Muscle of leg (tissue), 11 donors: ENCODE measurements around the gene SUCLG2. TPM values are rescaled to one million over a fixed set of nuclear protein-coding genes. Genes with fewer than 3 reads are reported as not detected.

Source experiments
- DNase-seq: peaks from one replicate; pipeline ENCODE4 v3.0.0; 2013
- H3K27ac ChIP-seq: one replicate; pipeline ENCODE4 v1.5.1; 2013; ENCODE audit warnings: mild to moderate bottlenecking, low read length, control low read depth
- H3K27me3 ChIP-seq: one replicate; pipeline ENCODE4 v1.6.1; 2013; ENCODE audit warnings: low read length; ENCODE audit not compliant: control insufficient read depth, insufficient read depth
- H3K36me3 ChIP-seq: one replicate; pipeline ENCODE4 v1.6.1; 2013; ENCODE audit warnings: low read length; ENCODE audit not compliant: control insufficient read depth, insufficient read depth
- H3K4me1 ChIP-seq: one replicate; pipeline ENCODE4 v1.6.1; 2013; ENCODE audit warnings: low read length; ENCODE audit not compliant: control insufficient read depth, insufficient read depth
- H3K4me3 ChIP-seq: one replicate; pipeline ENCODE4 v1.5.1; 2013; ENCODE audit warnings: low read length, control low read depth
- H3K9me3 ChIP-seq: replicated peaks from 2 replicates; pipeline ENCODE4 v1.6.1; 2013; ENCODE audit warnings: low read depth, low read length; ENCODE audit not compliant: control insufficient read depth
- WGBS: methylation state at CpG from one replicate; pipeline ENCODE4 v1.1.5; 2013; ENCODE audit warnings: missing lambda C conversion rate; ENCODE audit not compliant: insufficient coverage; 5-methylcytosine and 5-hydroxymethylcytosine counted together
- polyA plus RNA-seq, 8 donors: library from polyadenylated mRNA; unstranded; fragments of 120-200 nt; gene quantifications; one replicate each; pipeline versions ENCODE4 v1.2.1 to v1.2.3, GENCODE V29; 2013; ENCODE audit warnings: inconsistent platforms in 1 of 8, low replicate concordance in 1 of 8; ENCODE audit not compliant: insufficient read length in 8 of 8, insufficient read depth in 1 of 8
- total RNA-seq: library from RNA; stranded (reverse); fragments of 120-200 nt; gene quantifications from one replicate; pipeline ENCODE4 v1.2.4, GENCODE V29; 2013

Gene SUCLG2
- total and polyA plus RNA-seq, 9 donors: 23.1 to 38.9 (median 32.3) TPM

DNA sequence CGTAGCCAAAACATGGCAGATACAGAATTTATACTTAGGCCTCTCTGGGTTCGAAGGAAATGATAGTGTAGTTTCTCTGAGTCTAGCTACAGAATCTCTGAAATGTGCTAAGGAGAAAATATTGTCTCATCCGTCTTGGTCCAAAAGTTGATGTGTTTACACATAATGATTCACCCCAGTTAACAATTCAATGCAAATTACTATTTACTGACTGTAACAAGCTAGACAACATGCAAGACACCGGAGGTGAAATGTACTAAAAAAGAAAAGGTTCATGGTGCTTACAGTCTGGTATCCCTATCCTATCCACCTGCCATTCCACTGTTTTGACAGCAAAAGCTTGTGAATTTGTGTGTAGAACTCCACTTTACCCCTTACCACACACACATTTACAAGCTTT lies 146.8 kb downstream of the SUCLG2 start:
- Histone ChIP-seq H3K36me3 (peaks cover 4% of the 10 kb centered on the region), H3K4me3 (no peak overlapping the region), H3K9me3 (no peaks in the 10 kb centered on the region), H3K27ac (no peak overlapping the region), H3K4me1 (no peaks in the 10 kb centered on the region), H3K27me3 (no peaks in the 10 kb centered on the region)
- DNase-seq: no peak
- WGBS: 100% methylated on average over 1 of the region's 4 CpGs

DNA sequence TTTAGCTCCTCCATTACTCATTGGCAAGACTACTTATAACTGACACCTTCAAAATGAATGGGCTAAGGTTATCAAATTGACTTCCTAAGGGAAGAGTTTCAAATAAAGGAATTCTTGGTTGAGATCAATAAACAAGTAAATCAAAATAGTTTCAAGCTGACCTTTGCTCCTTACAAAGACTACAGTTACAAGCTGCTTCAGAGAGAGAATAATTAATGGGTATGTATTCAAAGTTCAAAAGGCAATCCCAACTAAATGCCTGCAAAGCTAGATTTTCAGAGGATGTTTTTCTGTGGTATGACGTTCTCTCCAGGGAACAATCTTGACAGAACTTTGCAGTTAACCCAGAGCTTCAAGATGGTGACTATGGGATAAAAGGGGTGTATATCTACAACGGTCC lies 153.7 kb downstream of the SUCLG2 start:
- H3K9me3 ChIP-seq: no peaks in the 10 kb centered on the region
- H3K27ac ChIP-seq: no peak overlapping the region
- no CpG with 5 or more reads among the region's 2 CpGs for WGBS
- H3K27me3 ChIP-seq: no peaks in the 10 kb centered on the region
- no peaks in the 10 kb centered on the region for H3K4me1 ChIP-seq
- no peak overlapping the region for H3K4me3 ChIP-seq
- no peak for DNase-seq
- no peaks in the 10 kb centered on the region for H3K36me3 ChIP-seq

DNA sequence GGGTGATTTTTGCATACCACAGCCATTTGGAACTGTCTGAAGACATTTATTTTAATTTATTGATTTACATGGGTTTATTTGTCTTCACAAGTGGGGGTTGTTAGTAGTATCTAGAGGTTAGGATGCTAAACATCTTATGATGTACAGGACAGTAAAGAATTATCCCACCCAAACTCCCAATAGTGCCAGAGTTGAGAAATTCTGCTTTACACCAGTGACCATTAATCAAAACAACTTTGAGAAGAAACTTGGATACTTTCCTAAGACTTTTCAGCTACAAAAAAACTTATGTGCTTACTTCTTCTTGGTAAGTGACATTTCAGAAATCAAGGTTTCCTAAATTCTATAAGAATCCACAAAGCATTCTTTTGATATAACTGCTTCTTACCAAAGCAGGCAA lies 156.7 kb downstream of the SUCLG2 start:
- Histone ChIP-seq H3K36me3 (peaks cover 2% of the 10 kb centered on the region), H3K27me3 (no peaks in the 10 kb centered on the region), H3K4me3 (no peak overlapping the region), H3K9me3 (no peaks in the 10 kb centered on the region), H3K4me1 (no peaks in the 10 kb centered on the region), H3K27ac (no peak overlapping the region)
- no peak for DNase-seq

DNA sequence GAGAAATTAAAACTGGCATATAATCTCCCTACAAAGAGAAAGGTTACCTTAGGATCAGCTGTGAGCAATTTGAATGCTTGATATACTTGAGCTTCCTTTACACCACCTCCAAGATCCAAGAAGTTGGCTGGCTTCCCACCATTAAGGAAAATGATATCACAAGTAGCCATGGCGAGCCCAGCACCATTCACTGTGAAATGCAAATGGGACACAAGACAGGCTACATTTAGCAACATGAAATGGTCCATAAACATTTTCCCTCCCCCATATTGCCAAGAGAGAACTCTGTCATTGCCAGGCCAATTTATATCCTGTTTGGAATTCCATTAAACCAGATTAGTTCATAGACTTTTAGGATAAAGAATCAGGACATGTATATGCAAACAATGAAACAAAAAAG lies 158.7 kb downstream of the SUCLG2 start:
- Histone ChIP-seq H3K9me3 (no peaks in the 10 kb centered on the region), H3K27me3 (no peaks in the 10 kb centered on the region), H3K36me3 (peaks cover 2% of the 10 kb centered on the region), H3K4me3 (no peak overlapping the region), H3K4me1 (no peaks in the 10 kb centered on the region), H3K27ac (no peak overlapping the region)
- no CpG with 5 or more reads among the region's 1 CpG for WGBS
- peak; percentile 21 for DNase-seq

- H3K9me3 ChIP-seq: no peaks in the 10 kb centered on the region
Measured at GRCh38 chr3:67493808-67494207, 160.6 kb downstream of the SUCLG2 start.

DNA sequence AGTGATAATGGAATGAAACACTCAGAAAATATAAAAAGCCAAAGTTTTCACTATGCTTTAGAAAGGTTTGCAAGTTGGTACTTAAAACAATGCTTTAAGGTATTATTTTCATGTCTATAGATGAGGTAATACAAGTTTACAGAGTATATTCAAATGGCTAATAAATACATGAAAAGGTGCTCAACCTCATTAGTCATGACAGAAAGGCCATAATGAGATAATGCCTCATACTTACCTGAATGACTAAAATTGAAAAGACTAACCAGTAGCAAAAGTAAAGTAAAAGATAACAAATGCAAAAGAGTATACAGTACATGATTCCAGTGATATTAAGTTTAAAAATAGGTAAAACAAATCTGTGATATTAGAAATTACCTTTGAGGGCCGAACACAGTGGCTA lies 163.8 kb downstream of the SUCLG2 start:
- WGBS: no CpG with 5 or more reads among the region's 1 CpG
- H3K4me1 ChIP-seq: no peaks in the 10 kb centered on the region

More at GRCh38 chr3:67493808-67494207, 160.6 kb downstream of the SUCLG2 start:
- Histone ChIP-seq H3K4me1 (no peaks in the 10 kb centered on the region), H3K36me3 (peaks cover 2% of the 10 kb centered on the region), H3K27ac (no peak overlapping the region), H3K27me3 (no peaks in the 10 kb centered on the region), H3K4me3 (no peak overlapping the region)
- peak; percentile 8 for DNase-seq
- no CpG with 5 or more reads among the region's 3 CpGs for WGBS

GRCh38 chr3:67489816-67490215 lies 164.6 kb downstream of the SUCLG2 start:
- Histone ChIP-seq H3K4me3 (no peak overlapping the region), H3K36me3 (peaks cover 2% of the 10 kb centered on the region), H3K9me3 (no peaks in the 10 kb centered on the region), H3K4me1 (no peaks in the 10 kb centered on the region), H3K27me3 (no peaks in the 10 kb centered on the region), H3K27ac (no peak overlapping the region)
- WGBS: 56% methylated on average over 1 of the region's 4 CpGs
- no peak for DNase-seq

More for the DNA sequence above, 163.8 kb downstream of the SUCLG2 start:
- H3K27me3 ChIP-seq: no peaks in the 10 kb centered on the region
- no peak overlapping the region for H3K27ac ChIP-seq
- H3K36me3 ChIP-seq: peaks cover 2% of the 10 kb centered on the region
- DNase-seq: no peak
- H3K4me3 ChIP-seq: no peak overlapping the region
- H3K9me3 ChIP-seq: no peaks in the 10 kb centered on the region

GRCh38 chr3:67487564-67488114 lies 166.8 kb downstream of the SUCLG2 start:
- H3K4me3 ChIP-seq: no peak overlapping the region
- H3K27ac ChIP-seq: no peak overlapping the region
- H3K36me3 ChIP-seq: no peaks in the 10 kb centered on the region
- no CpG with 5 or more reads among the region's 1 CpG for WGBS
- no peak for DNase-seq
- H3K4me1 ChIP-seq: no peaks in the 10 kb centered on the region
- H3K9me3 ChIP-seq: no peaks in the 10 kb centered on the region
- no peaks in the 10 kb centered on the region for H3K27me3 ChIP-seq

DNA sequence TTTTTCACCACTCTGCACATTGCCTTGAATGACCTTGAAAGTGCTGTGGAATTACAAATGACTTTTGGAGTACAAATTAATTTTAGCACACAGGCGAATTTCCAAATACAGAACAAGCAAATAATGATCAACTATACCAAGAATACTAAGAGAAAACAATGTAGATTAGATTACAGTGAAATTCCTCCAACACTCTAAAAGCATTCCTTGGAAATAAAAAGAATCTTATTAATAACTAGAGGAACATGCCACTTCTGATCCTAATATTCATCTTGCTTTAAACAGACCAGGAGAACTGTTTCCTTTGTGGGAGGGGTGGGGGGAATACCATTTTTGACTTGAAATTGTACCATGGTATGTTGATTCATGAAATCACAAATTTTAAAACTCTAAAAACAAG lies 167.5 kb downstream of the SUCLG2 start:
- no peaks in the 10 kb centered on the region for H3K4me1 ChIP-seq

DNA sequence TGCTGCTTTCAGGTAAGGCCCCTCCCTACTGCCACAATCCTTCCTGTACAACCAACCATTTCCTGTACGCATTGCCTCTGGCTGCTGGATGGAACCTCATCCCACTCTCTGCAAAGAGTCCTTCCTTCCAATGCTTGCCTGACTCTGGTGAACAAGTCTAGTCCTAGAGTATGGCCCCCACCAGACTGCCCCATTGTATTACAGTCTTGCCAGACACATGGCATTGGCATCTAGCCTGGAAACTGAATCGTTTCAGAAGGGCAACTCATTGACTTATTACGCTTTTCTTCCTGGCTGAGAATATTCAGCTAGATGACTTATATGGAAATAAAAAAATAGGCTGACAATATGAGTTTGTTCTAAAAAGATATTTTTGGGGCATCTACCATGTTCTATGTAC lies 170.3 kb downstream of the SUCLG2 start:
- Histone ChIP-seq H3K36me3 (no peaks in the 10 kb centered on the region), H3K9me3 (no peaks in the 10 kb centered on the region), H3K27me3 (no peaks in the 10 kb centered on the region), H3K4me1 (no peaks in the 10 kb centered on the region), H3K27ac (no peak overlapping the region), H3K4me3 (no peak overlapping the region)
- no peak for DNase-seq
- WGBS: 100% methylated on average over 1 of the region's 3 CpGs

More for the DNA sequence above, 167.5 kb downstream of the SUCLG2 start:
- Histone ChIP-seq H3K27me3 (no peaks in the 10 kb centered on the region), H3K9me3 (no peaks in the 10 kb centered on the region), H3K4me3 (no peak overlapping the region), H3K27ac (no peak overlapping the region), H3K36me3 (no peaks in the 10 kb centered on the region)
- WGBS: no CpG with 5 or more reads among the region's 1 CpG
- no peak for DNase-seq

- Histone ChIP-seq H3K4me3 (no peak overlapping the region), H3K27me3 (no peaks in the 10 kb centered on the region), H3K27ac (no peak overlapping the region), H3K36me3 (no peaks in the 10 kb centered on the region), H3K9me3 (no peaks in the 10 kb centered on the region), H3K4me1 (no peaks in the 10 kb centered on the region)
- no peak for DNase-seq
- 86% methylated on average over 3 of the region's 4 CpGs for WGBS
Measured at GRCh38 chr3:67481126-67481525, 173.3 kb downstream of the SUCLG2 start.
